SK-N-SH (cell line): ENCODE data around the gene MCCC1. TPM values are rescaled to one million over a fixed set of nuclear protein-coding genes. Genes with fewer than 3 reads are reported as not detected.

Source experiments
- CTCF ChIA-PET: fragments of 300-600, 350-600 bp; formaldehyde crosslinking; extraction: SDS; loops from one replicate; lab custom pipeline; 2021; lab: Yijun Ruan, JAX
- POLR2A ChIA-PET: fragments of 350-600 bp; sonication (Branson Sonifier 250); formaldehyde crosslinking; extraction: SDS; loops from one replicate; lab custom pipeline; 2020; ENCODE audit warnings: antibody characterized with exemption, inconsistent platforms; lab: Yijun Ruan, JAX
- DNase-seq: peaks from one replicate; pipeline ENCODE4 v3.0.0; 2012
- H2AFZ ChIP-seq: fragments of 200-600 bp; sonication (generic); 2 replicates; pipeline ENCODE4 v1.8.1; 2016; ENCODE audit warnings: antibody characterized with exemption, mild to moderate bottlenecking, low read depth
- H3F3A ChIP-seq: fragments of 200-600 bp; sonication (generic); replicated peaks from 2 replicates; pipeline ENCODE3; 2016; ENCODE audit warnings: antibody characterized with exemption, mild to moderate bottlenecking; ENCODE audit not compliant: insufficient read depth
- H3K27ac ChIP-seq, 2 experiments: fragments of 200-500 bp in 1 of 2; fragments of 200-600 bp in 1 of 2; sonication (Bioruptor generic) in 1 of 2; sonication (generic), shearing (Covaris generic) in 1 of 2; 2 replicates each; pipeline versions ENCODE4 v1.5.1 to v1.6.1; 2014 to 2016; ENCODE audit warnings: low read depth in 2 of 2, inconsistent platforms in 1 of 2, low read length in 1 of 2, mild to moderate bottlenecking in 1 of 2, mixed read lengths in 1 of 2
- H3K27me3 ChIP-seq: fragments of 200-600 bp; sonication (generic), shearing (Covaris generic); 2 replicates; pipeline ENCODE4 v1.6.1; 2016; ENCODE audit warnings: mixed run types; ENCODE audit not compliant: insufficient read depth
- H3K36me3 ChIP-seq, 2 experiments: fragments of 200-500 bp in 1 of 2; fragments of 200-600 bp in 1 of 2; sonication (Bioruptor generic) in 1 of 2; sonication (generic) in 1 of 2; replicated peaks in 1 of 2; 2 replicates each; pipeline versions ENCODE3 to v1.5.1; 2014 to 2016; ENCODE audit warnings: low read length in 1 of 2, mild to moderate bottlenecking in 1 of 2; ENCODE audit not compliant: insufficient read depth in 2 of 2, control insufficient read depth in 1 of 2
- H3K4me1 ChIP-seq, 2 experiments: fragments of 200-500 bp in 1 of 2; fragments of 200-600 bp in 1 of 2; sonication (Bioruptor generic) in 1 of 2; sonication (generic), shearing (Covaris generic) in 1 of 2; 2 replicates each; pipeline versions ENCODE4 v1.5.1 to v1.6.1; 2014 to 2016; ENCODE audit warnings: low read depth in 1 of 2, low read length in 1 of 2, mixed run types in 1 of 2; ENCODE audit not compliant: insufficient read depth in 2 of 2, control insufficient read depth in 1 of 2
- H3K4me2 ChIP-seq: fragments of 200-600 bp; sonication (generic), shearing (Covaris generic); 2 replicates; pipeline ENCODE4 v1.6.1; 2017; ENCODE audit warnings: mixed run types
- H3K4me3 ChIP-seq, 2 experiments: fragments of 200-500 bp in 1 of 2; fragments of 200-600 bp in 1 of 2; sonication (Bioruptor generic) in 1 of 2; sonication (generic), shearing (Covaris generic) in 1 of 2; 2 replicates each; pipeline versions ENCODE4 v1.5.1 to v1.8.1; 2014 to 2016; ENCODE audit warnings: low read depth in 2 of 2, inconsistent platforms in 1 of 2, low read length in 1 of 2, mild to moderate bottlenecking in 1 of 2, mixed read lengths in 1 of 2, moderate library complexity in 1 of 2
- H3K79me2 ChIP-seq: fragments of 200-600 bp; sonication (generic); 2 replicates; pipeline ENCODE4 v1.8.1; 2017; ENCODE audit warnings: mild to moderate bottlenecking; ENCODE audit not compliant: insufficient read depth
- H3K9ac ChIP-seq: fragments of 200-600 bp; sonication (generic); 2 replicates; pipeline ENCODE4 v1.6.1; 2017; ENCODE audit warnings: mixed run types
- H3K9me2 ChIP-seq: fragments of 200-600 bp; sonication (generic); 2 replicates; pipeline ENCODE4 v1.6.1; 2017; ENCODE audit warnings: mixed run types
- H3K9me3 ChIP-seq: fragments of 200-600 bp; sonication (generic); 2 replicates; pipeline ENCODE4 v1.6.1; 2017; ENCODE audit warnings: mixed run types, mild to moderate bottlenecking, moderate library complexity
- H4K20me1 ChIP-seq: fragments of 200-600 bp; sonication (generic); 2 replicates; pipeline ENCODE4 v1.6.1; 2017; ENCODE audit warnings: mild to moderate bottlenecking, mixed run types; ENCODE audit not compliant: insufficient read depth
- EP300 ChIP-seq, 2 experiments: IDR thresholded peaks; 2 replicates each; pipeline versions ENCODE4 v1.4.0 to v1.6.1; 2012; ENCODE audit warnings: borderline replicate concordance in 1 of 2, low read depth in 1 of 2, low read length in 1 of 2
- FOXJ3 ChIP-seq: sonication (generic); formaldehyde crosslinking; IDR thresholded peaks from 2 replicates; pipeline ENCODE4 v1.5.1; 2020; ENCODE audit warnings: mild to moderate bottlenecking, missing genetic modification reagents
- FOXM1 ChIP-seq: IDR thresholded peaks from 2 replicates; pipeline ENCODE4 v1.4.0; 2012; ENCODE audit warnings: low read depth, mild to moderate bottlenecking
- IRF3 ChIP-seq: fragments of 150-350 bp; IDR thresholded peaks from 2 replicates; pipeline ENCODE4 v1.6.1; 2016; ENCODE audit warnings: mild to moderate bottlenecking, low read depth, low read length
- JUND ChIP-seq: IDR thresholded peaks from 2 replicates; pipeline ENCODE4 v1.4.0; 2012
- MEF2A ChIP-seq: IDR thresholded peaks from 2 replicates; pipeline ENCODE4 v1.4.0; 2012; ENCODE audit warnings: low read depth, borderline replicate concordance
- MXI1 ChIP-seq: IDR thresholded peaks from 2 replicates; pipeline ENCODE4 v1.6.1; 2012; ENCODE audit warnings: mild to moderate bottlenecking, low read depth, low read length, improper control_type of control experiment
- NFIC ChIP-seq: IDR thresholded peaks from 2 replicates; pipeline ENCODE4 v1.4.0; 2012; ENCODE audit warnings: borderline replicate concordance
- POLR2AphosphoS5 ChIP-seq: IDR thresholded peaks from 2 replicates; pipeline ENCODE4 v1.6.1; 2012; ENCODE audit warnings: low read depth, low read length
- RAD21 ChIP-seq: IDR thresholded peaks from 2 replicates; pipeline ENCODE4 v1.6.1; 2012; ENCODE audit warnings: mild to moderate bottlenecking, low read length
- RCOR1 ChIP-seq: fragments of 150-350 bp; IDR thresholded peaks from 2 replicates; pipeline ENCODE4 v1.6.1; 2017; ENCODE audit warnings: antibody characterized with exemption, low read length
- RFX5 ChIP-seq: IDR thresholded peaks from 2 replicates; pipeline ENCODE4 v1.6.1; 2012; ENCODE audit warnings: mild to moderate bottlenecking, improper control_type of control experiment, low read length
- RXRA ChIP-seq: IDR thresholded peaks from 2 replicates; pipeline ENCODE4 v1.4.0; 2012; ENCODE audit warnings: low read depth, mild to moderate bottlenecking, borderline replicate concordance
- TAF1 ChIP-seq: IDR thresholded peaks from 2 replicates; pipeline ENCODE4 v1.6.1; 2012; ENCODE audit warnings: low read depth, mild to moderate bottlenecking, low read length, moderate library complexity, borderline replicate concordance
- TCF12 ChIP-seq: IDR thresholded peaks from 2 replicates; pipeline ENCODE4 v1.4.0; 2012
- TEAD4 ChIP-seq: IDR thresholded peaks from 2 replicates; pipeline ENCODE4 v1.4.0; 2012; ENCODE audit warnings: mild to moderate bottlenecking, borderline replicate concordance; ENCODE audit not compliant: insufficient read depth
- USF2 ChIP-seq: fragments of 150-350 bp; IDR thresholded peaks from 2 replicates; pipeline ENCODE4 v1.6.1; 2017; ENCODE audit warnings: antibody characterized with exemption, low read length, low read depth, borderline replicate concordance
- ZBTB33 ChIP-seq: IDR thresholded peaks from 2 replicates; pipeline ENCODE4 v1.4.0; 2012; ENCODE audit warnings: low read depth, borderline replicate concordance
- WGBS: methylation state at CpG from one replicate; pipeline ENCODE4 v1.1.6; 2017; ENCODE audit warnings: low lambda C conversion rate; 5-methylcytosine and 5-hydroxymethylcytosine counted together
- polyA plus RNA-seq, 3 experiments: library from polyadenylated mRNA; depleted of rRNA; stranded (reverse); fragments of >200 nt; gene quantifications; 2 replicates each; pipeline ENCODE4 v1.2.3, GENCODE V29; 2012
- TF ChIP-seq, protein P1 (sequence below): fragments of 200-600 bp; sonication (generic); IDR thresholded peaks from 2 replicates; pipeline ENCODE4 v1.6.1; 2017; ENCODE audit warnings: antibody characterized with exemption, mild to moderate bottlenecking, moderate library complexity

The MCCC1 gene
- polyA plus RNA-seq, 1 of the 3 experiments (the other 2 are of a cell fraction) = 15.4 TPM

DNA sequence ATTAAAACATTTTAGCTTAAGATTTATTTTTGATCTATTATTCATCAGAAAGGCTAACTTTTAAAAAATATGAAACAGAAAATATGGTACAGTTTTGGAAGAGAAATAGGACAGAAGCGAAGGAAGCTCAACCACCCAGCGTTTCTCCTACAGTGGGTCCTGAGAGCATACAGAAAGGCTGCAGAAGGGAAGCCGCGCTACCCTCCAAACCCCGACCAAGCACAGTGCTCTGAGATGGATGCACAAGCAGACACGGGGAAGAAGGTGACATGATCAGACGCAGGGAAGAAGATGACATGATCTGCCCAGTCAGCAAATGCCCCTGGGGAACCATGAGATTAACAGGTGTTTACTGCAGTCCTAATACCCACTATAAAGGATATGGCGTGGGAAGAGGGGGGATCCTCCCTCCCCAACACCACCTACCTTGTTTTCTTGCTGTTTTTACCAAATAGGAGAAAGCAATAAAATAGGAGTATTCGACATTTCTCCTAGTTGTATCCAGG, 133.4 kb downstream of the MCCC1 start:
- H3K9me2 ChIP-seq = no peaks in the 10 kb centered on the region
- peaks cover 79% of the 10 kb centered on the region for H3K79me2 ChIP-seq
- CTCF ChIA-PET = no interaction called here
- no peaks in the 10 kb centered on the region for H3K9me3 ChIP-seq
- DNase-seq = no peak
- no peak overlapping the region for H3K4me3 ChIP-seq
- peaks cover 27% of the 10 kb centered on the region for H4K20me1 ChIP-seq
- H3F3A ChIP-seq = peaks cover 15% of the 10 kb centered on the region
- no peaks in the 10 kb centered on the region for H3K27me3 ChIP-seq
- H3K9ac ChIP-seq = no peak overlapping the region
- TF ChIP-seq IRF3 (no peak), RFX5 (no peak), TAF1 (no peak), EP300 (IDR thresholded peaks at IDR 0.05; ENCODE audit: borderline replicate concordance in 1 of 2, low read depth in 1 of 2, low read length in 1 of 2) (no peak), JUND (no peak), MEF2A (no peak), FOXM1 (no peak), RAD21 (no peak), RCOR1 (no peak), POLR2AphosphoS5 (no peak), USF2 (no peak), MXI1 (no peak), NFIC (no peak), ZBTB33 (no peak), FOXJ3 (CRISPR knock-in tag) (no peak), TCF12 (no peak), RXRA (no peak), TEAD4 (no peak)
- TF ChIP-seq, protein P1, sequence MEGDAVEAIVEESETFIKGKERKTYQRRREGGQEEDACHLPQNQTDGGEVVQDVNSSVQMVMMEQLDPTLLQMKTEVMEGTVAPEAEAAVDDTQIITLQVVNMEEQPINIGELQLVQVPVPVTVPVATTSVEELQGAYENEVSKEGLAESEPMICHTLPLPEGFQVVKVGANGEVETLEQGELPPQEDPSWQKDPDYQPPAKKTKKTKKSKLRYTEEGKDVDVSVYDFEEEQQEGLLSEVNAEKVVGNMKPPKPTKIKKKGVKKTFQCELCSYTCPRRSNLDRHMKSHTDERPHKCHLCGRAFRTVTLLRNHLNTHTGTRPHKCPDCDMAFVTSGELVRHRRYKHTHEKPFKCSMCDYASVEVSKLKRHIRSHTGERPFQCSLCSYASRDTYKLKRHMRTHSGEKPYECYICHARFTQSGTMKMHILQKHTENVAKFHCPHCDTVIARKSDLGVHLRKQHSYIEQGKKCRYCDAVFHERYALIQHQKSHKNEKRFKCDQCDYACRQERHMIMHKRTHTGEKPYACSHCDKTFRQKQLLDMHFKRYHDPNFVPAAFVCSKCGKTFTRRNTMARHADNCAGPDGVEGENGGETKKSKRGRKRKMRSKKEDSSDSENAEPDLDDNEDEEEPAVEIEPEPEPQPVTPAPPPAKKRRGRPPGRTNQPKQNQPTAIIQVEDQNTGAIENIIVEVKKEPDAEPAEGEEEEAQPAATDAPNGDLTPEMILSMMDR = no peak
- TF ChIP-seq, all 33 proteins: peak for 0
- Histone ChIP-seq H2AFZ (no peak overlapping the region), H3K27ac (no peak overlapping the region), H3K36me3 (peaks cover 14 to 16% of the 10 kb centered on the region in 2 experiments), H3K4me2 (no peak overlapping the region), H3K4me1 (peaks cover 4 to 14% of the 10 kb centered on the region in 2 experiments; a peak in 2 of 4 replicates)
- POLR2A ChIA-PET = no interaction called here
- 93% methylated on average over 9 of the region's 9 CpGs for WGBS

Other genes with a start within 250 kb of the MCCC1 start
- 4.5 and 6.0 TPM in 2 replicates for gene DCUN1D1, start 119.0 kb downstream of the MCCC1 start, polyA plus RNA-seq (2012; rRNA removed)
- gene LAMP3, start 63.2 kb upstream of the MCCC1 start, polyA plus RNA-seq (2012; rRNA removed) = 0.06 and 0.21 TPM in 2 replicates
- gene B3GNT5, start 153.8 kb upstream of the MCCC1 start, polyA plus RNA-seq (2012; rRNA removed) = 4.7 and 6.0 TPM in 2 replicates